Measurements from ENCODE around the gene PYROXD2. TPM values are rescaled to one million over a fixed set of nuclear protein-coding genes. Genes with fewer than 3 reads are reported as not detected.

The PYROXD2 gene
- total and polyA plus RNA-seq, 2 of the 8 experiments (the other 6 are each of a cell fraction or from before 2014, with no cell fraction given) = 3.2 to 5.4 TPM

DNA sequence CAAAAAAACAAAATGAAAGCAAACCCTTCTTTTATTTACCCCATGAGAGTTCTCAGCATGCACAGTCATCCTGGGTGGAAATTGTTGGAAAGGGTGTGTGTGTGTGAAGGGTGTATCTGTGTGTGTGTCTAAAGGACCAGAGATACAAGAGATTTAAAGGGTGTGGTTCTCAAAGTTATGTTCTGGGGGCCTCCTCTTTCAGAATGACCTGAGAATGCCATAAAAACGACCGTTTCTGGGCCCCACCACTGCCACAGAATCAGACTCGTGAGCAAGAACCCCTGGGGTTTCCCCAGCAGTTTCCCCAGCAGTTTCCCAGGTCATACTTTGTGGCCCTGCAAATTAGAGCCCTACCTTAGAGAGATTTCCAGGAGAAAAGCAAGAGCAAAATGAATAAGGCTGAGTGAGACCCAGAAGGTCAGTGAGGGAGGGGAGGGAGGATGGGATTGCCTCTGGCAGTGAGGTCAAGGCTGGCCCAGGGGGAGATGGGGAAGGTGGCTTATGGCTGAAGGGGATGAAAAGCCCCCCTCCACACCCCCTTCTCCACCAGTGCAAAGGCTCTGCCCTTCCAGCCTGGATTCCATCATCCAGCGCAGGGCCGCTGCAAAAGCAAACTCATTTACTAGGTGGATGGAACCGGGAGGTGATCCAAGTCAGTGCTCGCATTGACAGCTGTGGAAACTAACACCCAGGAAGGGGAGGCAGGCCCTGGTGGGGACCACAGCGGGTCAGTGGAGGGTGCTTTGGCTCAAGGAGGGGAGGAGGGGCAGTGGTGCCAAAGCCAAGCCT, 10.2 kb downstream of the PYROXD2 start:
- Histone ChIP-seq H3K79me1 (ENCODE audit: low read depth, low read length) (no peaks in the 10 kb centered on the region), H4K91ac (replicated peaks; ENCODE audit: insufficient read length, low read length) (no peak overlapping the region), H3K56ac (replicated peaks; ENCODE audit: insufficient read length, low read depth, low read length) (no peak overlapping the region), H3K27me3 (replicated peaks in 1 of 4; ENCODE audit: control insufficient read depth in 3 of 4, extremely low read depth in 1 of 4, insufficient read depth in 3 of 4, low read length in 3 of 4) (no peaks in the 10 kb centered on the region), H2BK20ac (ENCODE audit: low read length) (no peak overlapping the region), H3K36me3 (ENCODE audit: control insufficient read depth in 2 of 4, insufficient read depth in 4 of 4, low read length in 3 of 4) (no peaks in the 10 kb centered on the region), H4K20me1 (replicated peaks in 1 of 2; ENCODE audit: control insufficient read depth in 1 of 2, insufficient read depth in 2 of 2, low read length in 2 of 2) (peaks cover 0 to 2% of the 10 kb centered on the region in 2 experiments), H3K27ac (ENCODE audit: low read depth, low read length) (no peak overlapping the region), H3K4ac (replicated peaks; ENCODE audit: insufficient read length, low read depth, low read length) (no peak overlapping the region), H3K79me2 (ENCODE audit: control insufficient read depth in 1 of 2, insufficient read depth in 2 of 2, low read length in 2 of 2) (no peaks in the 10 kb centered on the region), H2BK5ac (ENCODE audit: low read depth, low read length) (no peak overlapping the region), H4K5ac (ENCODE audit: insufficient read length, low read depth, low read length) (no peak overlapping the region), H2BK15ac (ENCODE audit: low read length) (no peak overlapping the region), H3K4me3 (ENCODE audit: extremely low read depth in 1 of 4, insufficient read depth in 2 of 4, low read depth in 3 of 4, low read length in 4 of 4) (no peak overlapping the region), H3K9ac (replicated peaks in 1 of 4; ENCODE audit: extremely low read depth in 1 of 4, low read depth in 3 of 4, low read length in 3 of 4) (no peak overlapping the region), H4K8ac (ENCODE audit: extremely low read depth, insufficient read depth, low read length) (no peak overlapping the region), H3K9me3 (ENCODE audit: insufficient read depth in 2 of 2, low read depth in 1 of 2, low read length in 1 of 2) (no peaks in the 10 kb centered on the region), H2BK12ac (ENCODE audit: low read depth, low read length) (no peak overlapping the region), H3K23me2 (ENCODE audit: low read depth, low read length) (peaks cover 1% of the 10 kb centered on the region; the same call in 1 of the 2 replicates), H3K4me2 (ENCODE audit: insufficient read depth in 1 of 2, low read depth in 2 of 2, low read length in 2 of 2) (no peak overlapping the region), H2AFZ (ENCODE audit: low read length) (no peak overlapping the region), H2BK120ac (replicated peaks; ENCODE audit: low read depth, low read length) (no peak overlapping the region), H3K14ac (ENCODE audit: insufficient read length) (no peak overlapping the region), H3K23ac (ENCODE audit: insufficient read length) (no peak overlapping the region), H3K18ac (ENCODE audit: extremely low read depth, low read length) (no peak overlapping the region; the same call in 1 of the 2 replicates), H2AK5ac (ENCODE audit: low read depth, low read length) (no peak overlapping the region), H3K4me1 (replicated peaks in 1 of 4; ENCODE audit: control insufficient read depth in 3 of 4, insufficient read depth in 4 of 4, low read length in 3 of 4) (no peaks in the 10 kb centered on the region)
- WGBS, 2 experiments (ENCODE audit: extremely low coverage in 1 of 2, insufficient coverage in 1 of 2, insufficient read length in 1 of 2, insufficient replicate concordance in 2 of 2, low coverage in 1 of 2, low lambda C conversion rate in 2 of 2, missing lambda C conversion rate in 1 of 2) = 84% methylated on average over 8 of the region's 8 CpGs; no CpG with 5 or more reads in 1 of the 2 experiments
- ChIA-PET POLR2A (ENCODE audit: partially characterized antibody) (interaction anchor here (2.5 kb wide), 1 partner anchor 10 kb away, joined by 8 read pairs; the partner anchor contains the start of gene PYROXD2), CTCF (ENCODE audit: partially characterized antibody) (interaction anchor here (0.6 to 1.5 kb wide), 6 partner anchors 9 to 374 kb away, joined by 3 to 8 read pairs (median 4); no protein-coding TSS in a partner anchor)
- DNase-seq (ENCODE audit: low read depth in 1 of 2, low spot score in 2 of 2) (no peak), FAIRE-seq (no peak)
- TF ChIP-seq SP1 (IDR thresholded peaks at IDR 0.05; ENCODE audit: low read depth, low read length) = no peak
- no peak for TF ChIP-seq RXRA (IDR thresholded peaks at IDR 0.05; ENCODE audit: insufficient read depth, low read depth, low read length)
- no peak for TF ChIP-seq GTF2F1 (IDR thresholded peaks at IDR 0.05; ENCODE audit: borderline replicate concordance, low read depth, low read length)
- TF ChIP-seq NANOG (IDR thresholded peaks at IDR 0.05; ENCODE audit: insufficient read depth, low read depth, low read length, poor library complexity, severe bottlenecking) = no peak
- TF ChIP-seq CBX8 (IDR thresholded peaks at IDR 0.05; ENCODE audit: borderline replicate concordance, low read depth, low read length) = no peak
- no peak for TF ChIP-seq RBBP5 (IDR thresholded peaks at IDR 0.05; ENCODE audit: borderline replicate concordance, low read depth, low read length)
- no peak for TF ChIP-seq SIN3A (conservative IDR thresholded peaks at IDR 0.05 in 1 of 2, IDR thresholded peaks at IDR 0.05 in 1 of 2; ENCODE audit: low read depth in 1 of 2, low read length in 2 of 2)

Data from H1 (cell line).